ENCODE results near the gene MAGI2. TPM values are rescaled to one million over a fixed set of nuclear protein-coding genes. Genes with fewer than 3 reads are reported as not detected.

The MAGI2 gene
- total RNA-seq, 1 experiment from 2014 or later = 0.22 TPM

DNA sequence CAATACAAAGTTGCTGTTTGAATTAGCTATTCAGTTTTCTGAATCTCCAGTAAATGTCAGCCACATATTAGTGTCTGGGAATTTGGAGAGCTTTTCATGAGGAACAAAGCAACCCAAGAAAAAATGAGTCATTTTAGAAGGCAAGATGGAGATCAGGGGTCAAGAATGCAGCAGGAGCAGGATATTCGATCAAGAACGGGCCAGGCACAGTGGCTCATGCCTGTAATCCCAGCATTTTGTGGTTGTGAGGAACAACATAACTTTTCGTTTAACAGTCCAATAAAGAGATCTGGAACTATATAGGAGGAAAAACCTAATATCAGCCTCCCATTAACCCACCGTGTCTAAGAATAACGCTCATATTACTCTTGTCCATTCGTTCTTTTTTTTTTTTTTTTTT, 600.5 kb downstream of the MAGI2 start (continued):
- TF ChIP-seq ELF1 (IDR thresholded peaks at IDR 0.05; ENCODE audit: borderline replicate concordance, low read depth) (no peak), YY1 (IDR thresholded peaks at IDR 0.05; ENCODE audit: extremely low read depth, insufficient replicate concordance, low read depth, low read length) (no peak), SRF (IDR thresholded peaks at IDR 0.05; ENCODE audit: low read depth) (no peak), ZFX (IDR thresholded peaks at IDR 0.05) (no peak), SIN3A (IDR thresholded peaks at IDR 0.05; ENCODE audit: low read depth) (no peak), EZH2 (IDR thresholded peaks at IDR 0.05) (no peak)
- TF ChIP-seq, protein P1, sequence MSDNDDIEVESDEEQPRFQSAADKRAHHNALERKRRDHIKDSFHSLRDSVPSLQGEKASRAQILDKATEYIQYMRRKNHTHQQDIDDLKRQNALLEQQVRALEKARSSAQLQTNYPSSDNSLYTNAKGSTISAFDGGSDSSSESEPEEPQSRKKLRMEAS (IDR thresholded peaks at IDR 0.05) = no peak
- TF ChIP-seq, protein P2, sequence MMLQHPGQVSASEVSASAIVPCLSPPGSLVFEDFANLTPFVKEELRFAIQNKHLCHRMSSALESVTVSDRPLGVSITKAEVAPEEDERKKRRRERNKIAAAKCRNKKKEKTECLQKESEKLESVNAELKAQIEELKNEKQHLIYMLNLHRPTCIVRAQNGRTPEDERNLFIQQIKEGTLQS (IDR thresholded peaks at IDR 0.05) = no peak

DNA sequence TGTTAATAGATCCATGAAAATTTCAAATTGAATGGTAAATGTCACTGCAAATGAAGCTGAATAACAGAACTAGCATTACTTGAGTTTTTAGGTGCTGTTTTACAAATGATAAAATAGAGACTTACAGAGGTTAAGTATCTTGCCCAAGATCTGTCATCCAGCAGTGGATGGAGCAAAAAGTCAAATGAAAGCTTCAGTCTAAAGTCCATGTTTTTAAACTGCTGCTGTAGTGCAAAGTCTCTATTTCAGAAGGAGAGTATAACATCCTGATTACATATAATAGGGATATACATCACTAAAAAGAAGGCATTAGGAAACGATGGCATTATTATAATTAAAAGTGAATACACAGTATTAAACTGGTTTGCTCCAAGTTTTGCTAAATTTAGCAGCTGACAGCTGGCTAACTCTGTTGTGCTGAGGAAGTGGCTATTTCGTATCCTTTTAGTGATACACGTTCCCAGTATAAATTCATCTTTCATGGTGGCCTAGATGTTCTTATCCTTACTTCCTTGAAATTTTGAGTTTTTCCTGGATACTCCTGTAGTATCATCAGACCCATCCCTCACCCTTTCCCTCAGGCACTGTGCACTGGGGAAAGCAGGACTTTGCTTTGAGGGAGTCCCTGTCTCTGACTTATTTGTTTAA, 603.2 kb downstream of the MAGI2 start:
- BruUV-seq (replicated peaks) = no TSS peak
- Histone ChIP-seq H3K9me3 (ENCODE audit: control insufficient read depth in 1 of 2, insufficient read depth in 1 of 2, low read depth in 1 of 2, low read length in 2 of 2) (no peaks in the 10 kb centered on the region), H3K9ac (ENCODE audit: low read length) (no peak overlapping the region), H3K4me2 (ENCODE audit: low read length) (no peak overlapping the region), H3K79me2 (ENCODE audit: insufficient read depth, low read length) (no peaks in the 10 kb centered on the region), H3K4me3 (replicated peaks in 1 of 2; ENCODE audit: low read depth in 1 of 2, low read length in 2 of 2) (no peak overlapping the region), H3K36me3 (ENCODE audit: control insufficient read depth in 1 of 2, insufficient read depth in 2 of 2, low read length in 2 of 2) (no peaks in the 10 kb centered on the region), H3K27ac (ENCODE audit: low read depth, low read length) (no peak overlapping the region), H4K20me1 (ENCODE audit: insufficient read depth) (no peaks in the 10 kb centered on the region), H3K9me2 (ENCODE audit: insufficient read depth) (no peaks in the 10 kb centered on the region), H2AFZ (ENCODE audit: low read depth, low read length, poor library complexity, severe bottlenecking) (no peak overlapping the region), H3K27me3 (ENCODE audit: insufficient read depth, low read length) (no peaks in the 10 kb centered on the region), H3K4me1 (ENCODE audit: control insufficient read depth in 1 of 2, insufficient read depth in 2 of 2, low read length in 2 of 2) (no peaks in the 10 kb centered on the region)
- ChIA-PET POLR2A (no interaction called here), CTCF (no interaction called here), RAD21 (ENCODE audit: low non-redundant PET in 1 of 2, low total read pairs in 2 of 2, uncharacterized antibody in 2 of 2, unreplicated experiment in 2 of 2) (no interaction called here)
- DNase-seq (ENCODE audit: low read depth, low spot score) (no peak), ATAC-seq (no peak)
- intact Hi-C loops (cut with micrococcal nuclease) = no loop called here
- TF ChIP-seq, protein P2 (IDR thresholded peaks at IDR 0.05) = no peak
- TF ChIP-seq, protein P3, sequence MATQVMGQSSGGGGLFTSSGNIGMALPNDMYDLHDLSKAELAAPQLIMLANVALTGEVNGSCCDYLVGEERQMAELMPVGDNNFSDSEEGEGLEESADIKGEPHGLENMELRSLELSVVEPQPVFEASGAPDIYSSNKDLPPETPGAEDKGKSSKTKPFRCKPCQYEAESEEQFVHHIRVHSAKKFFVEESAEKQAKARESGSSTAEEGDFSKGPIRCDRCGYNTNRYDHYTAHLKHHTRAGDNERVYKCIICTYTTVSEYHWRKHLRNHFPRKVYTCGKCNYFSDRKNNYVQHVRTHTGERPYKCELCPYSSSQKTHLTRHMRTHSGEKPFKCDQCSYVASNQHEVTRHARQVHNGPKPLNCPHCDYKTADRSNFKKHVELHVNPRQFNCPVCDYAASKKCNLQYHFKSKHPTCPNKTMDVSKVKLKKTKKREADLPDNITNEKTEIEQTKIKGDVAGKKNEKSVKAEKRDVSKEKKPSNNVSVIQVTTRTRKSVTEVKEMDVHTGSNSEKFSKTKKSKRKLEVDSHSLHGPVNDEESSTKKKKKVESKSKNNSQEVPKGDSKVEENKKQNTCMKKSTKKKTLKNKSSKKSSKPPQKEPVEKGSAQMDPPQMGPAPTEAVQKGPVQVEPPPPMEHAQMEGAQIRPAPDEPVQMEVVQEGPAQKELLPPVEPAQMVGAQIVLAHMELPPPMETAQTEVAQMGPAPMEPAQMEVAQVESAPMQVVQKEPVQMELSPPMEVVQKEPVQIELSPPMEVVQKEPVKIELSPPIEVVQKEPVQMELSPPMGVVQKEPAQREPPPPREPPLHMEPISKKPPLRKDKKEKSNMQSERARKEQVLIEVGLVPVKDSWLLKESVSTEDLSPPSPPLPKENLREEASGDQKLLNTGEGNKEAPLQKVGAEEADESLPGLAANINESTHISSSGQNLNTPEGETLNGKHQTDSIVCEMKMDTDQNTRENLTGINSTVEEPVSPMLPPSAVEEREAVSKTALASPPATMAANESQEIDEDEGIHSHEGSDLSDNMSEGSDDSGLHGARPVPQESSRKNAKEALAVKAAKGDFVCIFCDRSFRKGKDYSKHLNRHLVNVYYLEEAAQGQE (IDR thresholded peaks at IDR 0.05; ENCODE audit: low read depth) = no peak
- TF ChIP-seq, protein P1 (IDR thresholded peaks at IDR 0.05) = no peak
- TF ChIP-seq SIN3A (IDR thresholded peaks at IDR 0.05; ENCODE audit: low read depth) = no peak
- TF ChIP-seq ELF1 (IDR thresholded peaks at IDR 0.05; ENCODE audit: borderline replicate concordance, low read depth) = no peak
- no peak for TF ChIP-seq ZNF274 (IDR thresholded peaks at IDR 0.05; ENCODE audit: low read depth, low read length)
- TF ChIP-seq CBX3 (IDR thresholded peaks at IDR 0.05; ENCODE audit: low read depth) = no peak
- TF ChIP-seq EGR1 (IDR thresholded peaks at IDR 0.05; ENCODE audit: low read depth) = no peak
- TF ChIP-seq YY1 (IDR thresholded peaks at IDR 0.05; ENCODE audit: extremely low read depth, insufficient replicate concordance, low read depth, low read length) = no peak
- no peak for TF ChIP-seq RAD21 (IDR thresholded peaks at IDR 0.05; ENCODE audit: low read depth)
- TF ChIP-seq SP1 (IDR thresholded peaks at IDR 0.05; ENCODE audit: low read depth) = no peak
- no peak for TF ChIP-seq FOSL1 (IDR thresholded peaks at IDR 0.05; ENCODE audit: low read depth)
- TF ChIP-seq POLR2A (IDR thresholded peaks at IDR 0.05; ENCODE audit: borderline replicate concordance, extremely low read depth, insufficient read depth, insufficient read length) = no peak
- TF ChIP-seq, protein P4, sequence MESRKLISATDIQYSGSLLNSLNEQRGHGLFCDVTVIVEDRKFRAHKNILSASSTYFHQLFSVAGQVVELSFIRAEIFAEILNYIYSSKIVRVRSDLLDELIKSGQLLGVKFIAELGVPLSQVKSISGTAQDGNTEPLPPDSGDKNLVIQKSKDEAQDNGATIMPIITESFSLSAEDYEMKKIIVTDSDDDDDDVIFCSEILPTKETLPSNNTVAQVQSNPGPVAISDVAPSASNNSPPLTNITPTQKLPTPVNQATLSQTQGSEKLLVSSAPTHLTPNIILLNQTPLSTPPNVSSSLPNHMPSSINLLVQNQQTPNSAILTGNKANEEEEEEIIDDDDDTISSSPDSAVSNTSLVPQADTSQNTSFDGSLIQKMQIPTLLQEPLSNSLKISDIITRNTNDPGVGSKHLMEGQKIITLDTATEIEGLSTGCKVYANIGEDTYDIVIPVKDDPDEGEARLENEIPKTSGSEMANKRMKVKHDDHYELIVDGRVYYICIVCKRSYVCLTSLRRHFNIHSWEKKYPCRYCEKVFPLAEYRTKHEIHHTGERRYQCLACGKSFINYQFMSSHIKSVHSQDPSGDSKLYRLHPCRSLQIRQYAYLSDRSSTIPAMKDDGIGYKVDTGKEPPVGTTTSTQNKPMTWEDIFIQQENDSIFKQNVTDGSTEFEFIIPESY (IDR thresholded peaks at IDR 0.05; ENCODE audit: extremely low read depth, insufficient replicate concordance, low read length) = no peak
